ENCODE measurements around the gene IMMP2L. TPM values are rescaled to one million over a fixed set of nuclear protein-coding genes. Genes with fewer than 3 reads are reported as not detected.
A peak's percentile ranks its signal among the peaks of the same experiment; 100 is the strongest.

IMMP2L gene
- total and polyA plus RNA-seq, 2 of the 4 experiments (the other 2 are of a cell fraction) = 5.8 to 9.3 TPM

DNA sequence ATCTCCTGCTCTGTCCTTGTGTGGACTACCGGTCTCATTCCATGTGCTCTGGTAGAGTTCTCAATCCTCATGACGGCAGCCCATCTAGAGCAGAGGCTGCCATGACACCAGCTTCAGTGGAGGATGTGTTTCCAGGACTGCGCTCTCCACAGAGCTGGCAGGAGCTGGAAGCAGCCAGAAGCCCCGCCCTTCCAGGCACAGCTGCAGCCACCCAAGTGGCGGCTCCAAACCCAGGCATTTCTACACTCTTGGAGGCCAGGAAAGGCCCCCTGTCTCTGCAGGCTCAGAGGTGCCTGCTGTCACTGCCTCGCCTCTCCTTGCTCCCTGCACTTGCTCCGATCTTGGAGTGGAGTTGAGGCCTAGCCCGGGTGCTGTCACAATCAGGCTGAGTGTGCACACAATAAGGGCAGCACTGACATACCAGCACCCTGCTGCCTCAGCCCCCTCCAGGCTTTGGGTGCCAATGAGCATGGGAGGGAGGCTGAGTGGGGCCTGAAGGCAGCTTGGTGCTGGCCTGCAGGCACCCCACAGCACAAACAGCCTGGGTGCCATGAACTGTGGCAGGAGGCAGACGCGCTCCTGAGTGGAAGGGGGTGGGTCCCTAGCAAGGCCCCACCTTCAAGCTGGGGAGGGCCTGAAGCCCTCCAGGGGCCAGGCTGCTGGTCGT, 349.3 kb downstream of the IMMP2L start:
- Histone ChIP-seq H3K4me1 (ENCODE audit: control insufficient read depth, insufficient read depth, low read length) (no peaks in the 10 kb centered on the region), H4K5ac (ENCODE audit: low read depth, low read length) (no peak overlapping the region), H3K36me3 (ENCODE audit: control insufficient read depth, insufficient read depth, low read length) (no peaks in the 10 kb centered on the region), H2BK15ac (ENCODE audit: low read depth, low read length) (no peak overlapping the region), H2BK5ac (ENCODE audit: low read depth, low read length, poor library complexity, severe bottlenecking) (no peak overlapping the region), H2BK120ac (ENCODE audit: low read depth, low read length) (no peak overlapping the region), H3K4me3 (ENCODE audit: insufficient read depth, low read depth, low read length) (no peak overlapping the region), H2BK20ac (ENCODE audit: low read depth, low read length) (no peak overlapping the region), H3K9ac (ENCODE audit: low read depth, low read length) (no peak overlapping the region), H3K14ac (replicated peaks; ENCODE audit: low read depth, low read length) (no peak overlapping the region), H2AK5ac (ENCODE audit: low read depth, low read length) (no peak overlapping the region), H3K27ac (ENCODE audit: insufficient read depth, low read length) (no peak overlapping the region), H3K4ac (ENCODE audit: low read depth, low read length) (no peak overlapping the region), H3K79me1 (ENCODE audit: low read depth in 1 of 2, low read length in 2 of 2) (no peaks in the 10 kb centered on the region; a peak in 1 of 4 replicates), H3K18ac (ENCODE audit: low read depth, low read length) (no peak overlapping the region), H3K27me3 (ENCODE audit: control insufficient read depth, insufficient read depth, low read length) (no peaks in the 10 kb centered on the region), H3K56ac (ENCODE audit: extremely low read depth, insufficient read depth, low read length) (no peak overlapping the region), H3K9me3 (ENCODE audit: control insufficient read depth, insufficient read depth, low read length) (no peaks in the 10 kb centered on the region), H3K9me1 (ENCODE audit: insufficient read depth, low read length) (no peaks in the 10 kb centered on the region), H4K8ac (ENCODE audit: low read depth in 2 of 2, low read length in 2 of 2) (no peak overlapping the region), H3K23ac (ENCODE audit: low read depth, low read length) (no peak overlapping the region), H4K91ac (ENCODE audit: insufficient read depth, low read depth, low read length) (no peak overlapping the region), H4K20me1 (ENCODE audit: insufficient read depth, low read length) (no peaks in the 10 kb centered on the region), H3K4me2 (ENCODE audit: low read depth, low read length) (no peak overlapping the region), H2AK9ac (replicated peaks; ENCODE audit: low read depth, low read length, poor library complexity) (peak overlapping the region; percentile 66), H2AFZ (replicated peaks; ENCODE audit: low read length, poor library complexity) (no peak overlapping the region)
- in situ Hi-C loops (cut with MboI; ENCODE audit: low sequenced_read_pairs) = no loop called here
- ChIA-PET POLR2A (ENCODE audit: unreplicated experiment) (no interaction called here), CTCF (no interaction called here)
- 95% methylated on average over 3 of the region's 11 CpGs; no CpG with 5 or more reads in 1 of the 2 experiments for WGBS, 2 experiments (ENCODE audit: extremely low coverage in 2 of 2, insufficient read length in 1 of 2)
- no TSS peak for BruUV-seq (replicated peaks)
- intact Hi-C loops (cut with micrococcal nuclease) = no loop called here
- dilution Hi-C loops (cut with HindIII; ENCODE audit: low sequenced_read_pairs, unreplicated experiment) = no loop called here
- DNase-seq (no peak), ATAC-seq (ENCODE audit: low read depth) (no peak)
- TF ChIP-seq MAZ (IDR thresholded peaks at IDR 0.05; ENCODE audit: borderline replicate concordance, low read depth, low read length) = no peak
- TF ChIP-seq SMC3 (IDR thresholded peaks at IDR 0.05; ENCODE audit: low read depth, low read length) = no peak
- TF ChIP-seq, protein P1, sequence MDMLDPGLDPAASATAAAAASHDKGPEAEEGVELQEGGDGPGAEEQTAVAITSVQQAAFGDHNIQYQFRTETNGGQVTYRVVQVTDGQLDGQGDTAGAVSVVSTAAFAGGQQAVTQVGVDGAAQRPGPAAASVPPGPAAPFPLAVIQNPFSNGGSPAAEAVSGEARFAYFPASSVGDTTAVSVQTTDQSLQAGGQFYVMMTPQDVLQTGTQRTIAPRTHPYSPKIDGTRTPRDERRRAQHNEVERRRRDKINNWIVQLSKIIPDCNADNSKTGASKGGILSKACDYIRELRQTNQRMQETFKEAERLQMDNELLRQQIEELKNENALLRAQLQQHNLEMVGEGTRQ (IDR thresholded peaks at IDR 0.05; ENCODE audit: low read depth, low read length) = no peak
- TF ChIP-seq CEBPB (IDR thresholded peaks at IDR 0.05; ENCODE audit: low read depth, low read length) = no peak
- no peak for TF ChIP-seq MAFK (IDR thresholded peaks at IDR 0.05; ENCODE audit: low read depth, low read length)
- TF ChIP-seq RAD21 (IDR thresholded peaks at IDR 0.05; ENCODE audit: low read length) = no peak
- TF ChIP-seq CHD1 (IDR thresholded peaks at IDR 0.05; ENCODE audit: low read depth, low read length) = no peak
- no peak for TF ChIP-seq CTCF (conservative IDR thresholded peaks at IDR 0.05; ENCODE audit: low read depth, low read length)
